ENCODE measurements around the gene ABHD2. TPM values are rescaled to one million over a fixed set of nuclear protein-coding genes. Genes with fewer than 3 reads are reported as not detected.

ABHD2 gene
- total and polyA plus RNA-seq, 9 of the 15 experiments (the other 6 are each of a cell fraction or from before 2014, with no cell fraction given): 16.9 to 99.8 (median 47.5) TPM

GRCh38 chr15:89122505-89123180, 34.4 kb downstream of the ABHD2 start:
- H3K4me1 ChIP-seq (replicated peaks in 1 of 2; ENCODE audit: control insufficient read depth in 2 of 2, insufficient read depth in 2 of 2, low read length in 2 of 2): no peaks in the 10 kb centered on the region
- BruUV-seq (replicated peaks): no TSS peak
- 0 out of 3 replicates have a peak, but pooled peaks cover 3% of the 10 kb centered on the region for H3K79me2 ChIP-seq (ENCODE audit: control insufficient read depth, insufficient read depth, low read length)
- intact Hi-C loops (cut with micrococcal nuclease): no loop called here
- H3K27ac ChIP-seq (ENCODE audit: extremely low read depth, low read depth, low read length): no peak overlapping the region
- no peaks in the 10 kb centered on the region for H3K27me3 ChIP-seq (ENCODE audit: control insufficient read depth in 2 of 2, insufficient read depth in 2 of 2, low read length in 2 of 2)
- H3K9me3 ChIP-seq (replicated peaks; ENCODE audit: control insufficient read depth, insufficient read depth, low read depth, low read length): no peaks in the 10 kb centered on the region
- 80% methylated on average over 4 of the region's 4 CpGs for WGBS (ENCODE audit: insufficient coverage, low coverage, missing lambda C conversion rate)
- no peak overlapping the region for H3K4me2 ChIP-seq (ENCODE audit: insufficient read depth, low read length)
- FAIRE-seq (no peak), DNase-seq (ENCODE audit: extremely low read depth in 1 of 4, low spot score in 3 of 4) (no peak), ATAC-seq (no peak)
- no peak overlapping the region for H2AFZ ChIP-seq (ENCODE audit: low read depth, low read length)
- H3K4me3 ChIP-seq: no peak overlapping the region
- H3K9me1 ChIP-seq (ENCODE audit: control insufficient read depth, insufficient read depth, low read length): no peaks in the 10 kb centered on the region
- CTCF ChIA-PET (ENCODE audit: low intra/inter-chr PET ratio): no interaction called here
- no peak overlapping the region for H3K9ac ChIP-seq (ENCODE audit: insufficient read depth in 1 of 2, low read depth in 2 of 2, low read length in 2 of 2)
- in situ Hi-C loops (cut with MboI): no loop called here
- no peak for TF ChIP-seq NUFIP1 (IDR thresholded peaks at IDR 0.05; ENCODE audit: partially characterized antibody)
- H4K20me1 ChIP-seq (replicated peaks; ENCODE audit: control insufficient read depth, insufficient read depth, low read length): no peaks in the 10 kb centered on the region
- POLR2A ChIA-PET: interaction anchor here (4.1 kb wide), 1 partner anchor 8 kb away, joined by 11 read pairs; no protein-coding TSS in a partner anchor
- peaks cover 86% of the 10 kb centered on the region for H3K36me3 ChIP-seq (ENCODE audit: control insufficient read depth, insufficient read depth, low read length)

- H3K36me3 ChIP-seq (ENCODE audit: control insufficient read depth, insufficient read depth, low read length): peaks cover 86% of the 10 kb centered on the region
- no peak overlapping the region for H3K27ac ChIP-seq (ENCODE audit: extremely low read depth, low read depth, low read length)
- in situ Hi-C loops (cut with MboI): no loop called here
- 0 out of 3 replicates have a peak, but pooled peaks cover 3% of the 10 kb centered on the region for H3K79me2 ChIP-seq (ENCODE audit: control insufficient read depth, insufficient read depth, low read length)
- FAIRE-seq: no peak
- CTCF ChIA-PET (ENCODE audit: low intra/inter-chr PET ratio): no interaction called here
- H2AFZ ChIP-seq (ENCODE audit: low read depth, low read length): no peak overlapping the region
- WGBS (ENCODE audit: insufficient coverage, low coverage, missing lambda C conversion rate): 84% methylated on average over 7 of the region's 7 CpGs
- no peaks in the 10 kb centered on the region for H4K20me1 ChIP-seq (replicated peaks; ENCODE audit: control insufficient read depth, insufficient read depth, low read length)
- POLR2A ChIA-PET: interaction anchor here (4.1 kb wide), 1 partner anchor 8 kb away, joined by 11 read pairs; no protein-coding TSS in a partner anchor
- no peak overlapping the region for H3K4me3 ChIP-seq
- H3K9me1 ChIP-seq (ENCODE audit: control insufficient read depth, insufficient read depth, low read length): no peaks in the 10 kb centered on the region
- intact Hi-C loops (cut with micrococcal nuclease): no loop called here
- no peak for DNase-seq (ENCODE audit: extremely low read depth in 1 of 4, low spot score in 3 of 4)
- no peak for ATAC-seq
- TF ChIP-seq ZNF316 (IDR thresholded peaks at IDR 0.05) (no peak), BDP1 (IDR thresholded peaks at IDR 0.05; ENCODE audit: insufficient read depth, insufficient read length) (no peak), KDM4B (IDR thresholded peaks at IDR 0.05; ENCODE audit: borderline replicate concordance in 2 of 2, low read depth in 1 of 2) (no peak), L3MBTL2 (IDR thresholded peaks at IDR 0.05) (no peak), PHF8 (IDR thresholded peaks at IDR 0.05; ENCODE audit: borderline replicate concordance, low read length) (no peak), NR2C2 (CRISPR knock-in tag; IDR thresholded peaks at IDR 0.05) (no peak), NR2C2 (tag; IDR thresholded peaks at IDR 0.05) (no peak), PTTG1 (tag; IDR thresholded peaks at IDR 0.05; ENCODE audit: low read depth) (no peak), ZNF384 (IDR thresholded peaks at IDR 0.05; ENCODE audit: low read depth, low read length) (no peak), TBL1XR1 (IDR thresholded peaks at IDR 0.05; ENCODE audit: low read length in 2 of 2) (no peak), ZFP1 (CRISPR knock-in tag; IDR thresholded peaks at IDR 0.05) (no peak), MTA1 (IDR thresholded peaks at IDR 0.05; ENCODE audit: borderline replicate concordance) (no peak), ESRRA (IDR thresholded peaks at IDR 0.05; ENCODE audit: borderline replicate concordance, low read depth) (no peak), ZNF253 (CRISPR knock-in tag; conservative IDR thresholded peaks at IDR 0.05) (no peak), MTA3 (IDR thresholded peaks at IDR 0.05; ENCODE audit: borderline replicate concordance) (no peak)
- BruUV-seq (replicated peaks): no TSS peak
- H3K4me2 ChIP-seq (ENCODE audit: insufficient read depth, low read length): no peak overlapping the region
- no peaks in the 10 kb centered on the region for H3K4me1 ChIP-seq (replicated peaks in 1 of 2; ENCODE audit: control insufficient read depth in 2 of 2, insufficient read depth in 2 of 2, low read length in 2 of 2)
- no peaks in the 10 kb centered on the region for H3K27me3 ChIP-seq (ENCODE audit: control insufficient read depth in 2 of 2, insufficient read depth in 2 of 2, low read length in 2 of 2)
- no peak overlapping the region for H3K9ac ChIP-seq (ENCODE audit: insufficient read depth in 1 of 2, low read depth in 2 of 2, low read length in 2 of 2)
- no peaks in the 10 kb centered on the region for H3K9me3 ChIP-seq (replicated peaks; ENCODE audit: control insufficient read depth, insufficient read depth, low read depth, low read length)
Observed at GRCh38 chr15:89123181-89123525, 34.9 kb downstream of the ABHD2 start.
